Superior temporal gyrus (tissue), 1 donor: ENCODE data around the gene PROSER3.

Source experiments
- DNase-seq: peaks from one replicate; pipeline ENCODE4 v3.0.0-alpha.2; 2016; ENCODE audit errors: extremely low spot score

PROSER3 gene

DNA sequence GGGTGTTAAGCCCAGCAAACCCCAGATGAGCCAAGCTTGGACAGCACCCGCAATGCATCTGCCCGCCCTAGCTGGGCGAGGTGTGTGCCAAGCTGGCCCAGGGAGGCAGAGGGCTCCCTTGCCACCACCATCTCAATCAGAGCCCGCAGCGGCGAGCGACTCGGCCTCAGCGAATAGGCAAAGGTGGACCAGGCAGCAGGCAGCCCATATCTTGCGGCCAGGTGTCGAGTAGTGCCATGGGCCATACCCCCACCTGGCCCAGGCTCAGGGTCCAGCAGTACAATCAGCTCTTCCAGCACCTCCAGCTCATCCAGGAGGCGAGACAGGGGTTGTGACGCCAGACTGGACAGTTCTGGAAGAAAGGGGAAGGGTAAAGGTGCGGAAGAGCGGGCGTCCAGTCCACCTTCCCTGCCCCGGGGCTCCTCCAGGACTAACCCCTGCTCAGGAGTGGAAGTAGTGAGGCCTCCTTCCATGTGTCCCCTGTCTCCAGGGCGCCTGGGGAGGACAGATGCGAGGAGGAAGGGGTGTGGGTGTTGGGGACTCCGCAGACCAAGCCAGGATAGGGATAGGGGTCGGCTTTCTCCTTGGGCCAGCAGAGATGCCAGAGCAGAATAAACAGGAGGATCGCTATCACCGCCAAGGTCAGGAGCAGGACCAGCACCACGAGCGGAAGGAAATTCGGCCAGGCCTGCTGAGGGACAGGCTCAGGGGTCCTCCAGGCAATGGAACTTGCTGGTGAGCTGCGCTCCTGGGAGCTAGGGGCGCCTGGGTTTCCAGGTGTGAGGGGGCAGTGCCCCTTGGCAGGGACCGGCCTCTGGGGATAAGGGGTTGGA lies 18.5 kb upstream of the PROSER3 start:
- no peak for DNase-seq

GRCh38 chr19:35740108-35740422 lies 17.9 kb upstream of the PROSER3 start:
- no peak for DNase-seq

DNA sequence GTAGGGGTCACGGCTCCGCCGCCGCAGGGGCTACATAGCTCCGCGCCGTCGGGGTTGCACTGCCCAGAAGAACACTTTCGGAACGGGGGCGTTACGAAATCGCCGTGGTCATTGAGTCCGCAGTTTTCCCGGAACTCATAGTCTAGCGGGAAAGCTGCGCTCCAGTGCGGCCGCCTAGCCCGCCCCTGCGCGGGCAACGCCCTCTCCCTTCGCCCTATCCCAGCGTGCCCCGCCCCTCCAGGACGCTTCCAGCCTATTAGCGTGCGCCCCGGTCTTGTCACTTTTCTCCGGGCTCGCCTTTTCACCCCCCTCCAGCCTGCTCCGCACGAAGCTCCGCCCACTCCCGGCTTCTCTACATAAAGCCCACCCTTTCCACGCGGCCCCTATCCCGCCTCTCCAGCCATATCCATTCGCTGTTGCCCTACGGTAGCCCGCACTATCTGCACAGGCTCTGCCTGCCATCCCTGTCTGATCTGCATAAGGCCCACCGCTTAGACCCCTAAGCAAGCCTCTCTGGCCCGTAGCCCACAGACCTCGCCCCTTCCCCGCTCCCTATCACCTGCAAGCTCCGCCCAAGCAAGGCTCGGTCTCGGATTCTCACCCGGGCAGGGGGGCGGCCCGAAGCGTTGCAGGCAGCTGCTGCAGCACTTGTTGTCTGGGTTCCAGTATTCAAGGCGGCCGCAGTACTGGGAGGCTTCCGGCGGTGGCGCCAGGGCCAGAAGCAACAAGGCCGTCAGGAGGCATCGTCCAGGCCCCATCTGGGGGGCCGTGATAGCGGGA lies 17.4 kb upstream of the PROSER3 start:
- DNase-seq: peak; percentile 99

DNA sequence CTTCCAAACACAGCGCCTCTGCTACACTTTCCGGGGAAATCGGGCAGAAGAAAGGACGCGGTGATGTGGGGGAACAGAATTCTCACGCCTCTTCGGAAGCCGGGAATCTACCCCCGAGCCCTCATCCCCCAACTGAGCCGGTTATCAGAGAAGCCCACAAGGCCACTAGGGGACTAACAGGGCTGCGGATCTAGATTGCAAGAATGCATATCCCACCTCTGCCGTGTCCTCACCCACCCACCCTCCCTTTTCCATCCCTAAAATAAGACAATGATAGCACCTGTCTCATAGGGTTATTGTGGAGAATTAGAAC lies 16.8 kb upstream of the PROSER3 start:
- no peak for DNase-seq

- DNase-seq: no peak
Observed at GRCh38 chr19:35742121-35742724, 15.8 kb upstream of the PROSER3 start, which contains the start of gene IGFLR1. IGFLR1 (minus strand) TSS chr19:35742452; CDS start chr19:35741180, 1,272 bp downstream.

DNA sequence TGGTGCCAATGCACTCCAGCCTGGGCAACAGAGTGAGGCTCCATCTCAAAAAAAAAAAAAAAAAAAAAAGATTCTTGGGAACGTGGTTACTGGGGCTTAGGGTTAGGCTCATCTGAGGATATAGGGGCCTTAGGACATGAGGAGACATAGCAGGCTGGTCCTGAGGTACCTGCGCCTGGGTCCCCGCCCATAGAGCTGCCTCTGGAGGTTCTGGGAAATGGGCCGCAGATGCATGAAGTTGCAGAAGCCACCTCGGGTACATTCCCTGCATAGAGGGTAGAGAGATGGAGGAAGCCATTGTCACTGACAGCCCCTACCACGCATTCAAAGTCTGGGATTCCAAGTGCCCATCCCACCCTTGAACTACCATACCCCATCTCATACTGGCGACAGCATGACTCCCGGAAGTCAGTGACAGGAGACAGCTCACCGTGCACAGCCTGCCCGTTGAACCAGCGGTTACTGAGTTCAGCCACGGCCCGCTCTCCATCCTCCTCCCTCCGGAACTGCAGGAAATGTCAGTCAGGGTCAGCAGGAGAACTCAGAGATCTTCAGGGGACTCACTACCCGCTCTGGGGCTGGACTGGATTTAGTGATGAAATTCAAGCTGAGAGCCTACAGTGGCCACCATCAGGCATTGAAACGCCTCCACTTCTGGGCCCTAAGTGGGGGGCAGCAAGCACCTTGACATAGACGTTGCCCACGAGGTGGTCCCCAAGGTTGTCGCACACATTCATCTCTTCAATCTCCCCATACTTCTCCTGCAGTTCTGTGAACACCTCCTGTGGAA lies 14.1 kb upstream of the PROSER3 start:
- no peak for DNase-seq

GRCh38 chr19:35744430-35745327 lies 13.3 kb upstream of the PROSER3 start:
- DNase-seq: peak; percentile 98

DNA sequence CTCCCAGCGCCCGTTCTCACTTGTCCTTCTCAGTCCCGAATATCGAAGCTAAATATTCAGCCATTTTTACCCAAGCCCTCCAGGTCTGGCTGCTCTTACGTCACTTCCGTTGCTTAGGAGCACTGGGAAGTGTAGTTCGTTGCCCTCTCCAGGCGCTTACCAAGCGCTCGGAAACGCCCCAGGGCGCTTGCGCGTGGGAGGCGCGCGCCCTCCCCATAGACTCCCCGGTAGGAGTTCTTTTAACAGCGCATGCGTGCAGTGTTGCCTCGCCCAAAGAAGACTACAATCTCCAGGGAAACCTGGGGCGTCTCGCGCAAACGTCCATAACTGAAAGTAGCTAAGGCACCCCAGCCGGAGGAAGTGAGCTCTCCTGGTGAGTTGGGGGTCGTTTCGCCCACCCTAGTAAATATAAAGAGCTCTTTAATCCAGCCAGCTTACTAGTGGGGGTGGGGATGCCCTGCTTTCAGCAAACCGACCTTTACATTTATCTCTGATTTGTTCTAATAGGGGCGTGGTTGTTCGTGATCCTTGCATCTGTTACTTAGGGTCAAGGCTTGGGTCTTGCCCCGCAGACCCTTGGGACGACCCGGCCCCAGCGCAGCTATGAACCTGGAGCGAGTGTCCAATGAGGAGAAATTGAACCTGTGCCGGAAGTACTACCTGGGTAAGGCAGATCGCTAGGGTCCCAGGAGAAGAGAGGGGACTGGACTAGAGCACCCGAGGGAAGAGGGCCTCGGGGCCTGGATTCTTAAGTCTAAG lies 12.5 kb upstream of the PROSER3 start, which contains the start of the genes PSENEN and U2AF1L4:
PSENEN (plus strand) TSS at position 324 of the 759 bp plus-strand sequence; CDS start at position 604, 280 bp downstream.
U2AF1L4 (minus strand) TSS at position 91 of the 759 bp plus-strand sequence; CDS start at position 64, 27 bp downstream.
- peak; percentile 100 for DNase-seq

- DNase-seq: no peak
Observed at GRCh38 chr19:35746087-35746462, 11.9 kb upstream of the PROSER3 start.

- no peak for DNase-seq
Observed at GRCh38 chr19:35746531-35746930, 11.4 kb upstream of the PROSER3 start.

- DNase-seq: peak; percentile 100
Observed at GRCh38 chr19:35748106-35749020, 9.6 kb upstream of the PROSER3 start, which contains the start of gene LIN37. LIN37 (plus strand) TSS chr19:35748576; CDS start chr19:35748725, 149 bp downstream.

GRCh38 chr19:35750167-35750566 lies 7.8 kb upstream of the PROSER3 start:
- no peak for DNase-seq

DNA sequence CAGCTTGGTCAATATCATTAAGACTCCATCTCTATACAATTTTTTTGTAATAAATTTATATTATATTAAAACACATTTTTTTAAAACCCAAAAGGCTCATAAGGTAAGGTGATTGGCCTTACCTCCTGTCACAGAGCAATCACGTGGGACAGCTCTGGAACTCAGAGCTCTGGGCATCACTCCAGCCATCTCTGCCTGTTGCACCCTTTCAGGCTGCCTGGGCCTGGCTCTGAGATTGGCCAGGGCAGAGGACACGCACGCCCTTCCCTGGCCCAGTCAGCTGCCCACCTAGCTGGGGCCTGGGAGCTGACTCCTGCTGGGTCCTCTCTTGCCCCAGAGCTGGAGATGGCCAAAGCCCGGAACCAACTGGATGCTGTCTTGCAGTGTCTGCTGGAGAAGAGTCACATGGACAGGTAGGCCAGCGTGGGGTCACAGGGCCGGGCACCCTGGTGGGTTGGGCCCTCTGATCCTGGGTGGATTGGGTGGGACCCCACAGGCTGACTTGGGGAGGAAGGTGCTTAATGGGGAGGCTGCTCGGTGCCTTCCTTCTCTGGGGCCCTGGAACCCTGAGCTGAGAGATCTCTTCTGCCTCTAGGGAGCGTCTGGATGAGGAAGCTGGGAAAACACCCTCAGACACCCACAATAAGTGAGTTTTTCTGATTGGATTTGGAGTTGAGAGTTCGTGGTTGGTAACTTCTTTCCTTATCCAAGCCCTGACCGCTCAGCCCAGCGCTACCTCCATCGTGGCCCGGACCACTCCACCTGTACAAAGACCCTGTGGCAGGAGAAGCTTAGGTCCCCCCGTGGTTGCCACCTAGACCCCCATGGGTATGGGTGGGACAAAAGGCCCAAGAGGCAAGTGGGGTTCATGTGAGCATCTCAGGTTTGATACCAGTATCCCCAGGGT lies 5.9 kb upstream of the PROSER3 start:
- no peak for DNase-seq

- DNase-seq: no peak
Observed at GRCh38 chr19:35752746-35753350, 5.1 kb upstream of the PROSER3 start.

- no peak for DNase-seq
Observed at GRCh38 chr19:35753634-35754369, 4.2 kb upstream of the PROSER3 start.

DNA sequence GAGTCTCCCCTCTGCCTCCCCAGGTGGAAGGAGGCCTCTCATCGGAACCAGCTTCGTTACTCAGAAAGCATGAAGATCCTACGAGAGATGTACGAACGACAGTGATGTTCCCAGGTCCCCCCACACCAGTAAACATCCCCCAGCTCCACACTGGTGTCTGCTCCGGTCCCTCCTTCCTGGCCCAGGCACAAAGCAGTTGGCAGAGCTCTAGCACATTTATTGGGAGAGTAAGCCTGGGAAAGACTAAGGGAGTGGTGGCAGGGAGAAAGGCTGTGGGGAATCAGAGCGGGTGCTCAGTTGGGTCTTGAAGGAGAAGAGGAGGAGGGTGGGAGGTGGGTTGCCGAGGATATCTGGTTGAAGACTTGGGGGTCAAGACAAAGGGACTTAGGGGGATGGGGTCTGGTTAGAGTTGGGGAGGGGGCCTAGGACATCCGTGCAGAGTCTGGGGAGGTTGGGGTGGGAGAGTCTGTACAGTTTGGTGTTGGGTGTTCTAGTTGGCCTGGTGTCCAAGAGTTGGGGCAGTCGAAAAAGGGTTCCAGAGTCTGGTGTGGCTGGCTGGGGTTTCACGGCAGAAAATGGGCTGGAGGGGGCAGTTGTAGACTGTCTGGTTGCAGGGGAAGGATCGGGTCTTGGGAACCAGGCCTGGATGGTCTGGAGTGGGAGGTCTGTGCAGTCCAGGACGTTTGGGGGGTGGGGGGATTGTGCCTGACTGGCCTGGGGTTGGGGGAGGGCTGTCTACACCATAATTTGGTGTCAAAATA lies 3.4 kb upstream of the PROSER3 start:
- no peak for DNase-seq
